ENCODE measurements around the gene NOL6.

- TF ChIP-seq EZH2phosphoT487 (IDR thresholded peaks at IDR 0.05; ENCODE audit: borderline replicate concordance, low read length) (no peak), CTCF (IDR thresholded peaks at IDR 0.05; ENCODE audit: low read depth, low read length, poor library complexity, severe bottlenecking) (no peak)
Measured at GRCh38 chr9:33440204-33440603, 33.5 kb downstream of the NOL6 start.

Measured in DOHH2 (cell line).